Ovary (tissue), 3 donors: ENCODE results near the gene SNRPD3.

Experiments
- CTCF ChIP-seq, 3 donors: fragments of 450-650 bp in 2 of 3; fragments of 200-600 bp in 1 of 3; IDR thresholded peaks; one replicate each; pipeline versions ENCODE4 v1.5.1 to v1.8.0; 2016 to 2022; ENCODE audit warnings: antibody characterized with exemption in 3 of 3, mild to moderate bottlenecking in 1 of 3
- EP300 ChIP-seq: sonication (generic); formaldehyde crosslinking; IDR thresholded peaks from one replicate; pipeline ENCODE4 v1.6.1; 2017; ENCODE audit warnings: antibody characterized with exemption
- POLR2A ChIP-seq: fragments of 450-650 bp; IDR thresholded peaks from one replicate; pipeline ENCODE4 v1.6.1; 2017; ENCODE audit warnings: antibody characterized with exemption, mild to moderate bottlenecking, moderate library complexity
- donor health status: DM: no; HTN: no; CAD: no.

GRCh38 chr22:24559471-24559870 lies 3.7 kb downstream of the SNRPD3 start:
- no peak for TF ChIP-seq CTCF (IDR thresholded peaks at IDR 0.05)
- no peak for TF ChIP-seq POLR2A
- TF ChIP-seq EP300 = no peak
